ENCODE measurements around the gene AVEN.

DNA sequence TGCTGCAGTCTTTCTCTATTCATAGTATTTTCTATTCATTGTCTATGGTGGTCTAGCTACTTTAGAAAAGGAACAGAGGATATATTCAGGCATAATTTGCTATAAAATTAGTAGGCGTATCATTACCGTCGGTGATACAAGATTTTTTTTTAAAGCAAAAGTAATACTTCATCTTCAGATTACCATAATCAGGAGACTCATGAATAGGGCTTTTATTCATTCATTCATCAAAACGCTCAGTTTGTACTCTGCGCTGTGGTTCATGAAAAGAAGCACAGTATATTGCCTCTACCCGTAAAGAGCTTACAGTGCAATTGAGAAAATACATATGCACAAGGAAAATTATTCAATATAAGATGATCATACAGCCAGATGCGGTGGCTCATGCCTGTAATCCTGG lies 207.4 kb downstream of the AVEN start:
- TF ChIP-seq EZH2phosphoT487 (IDR thresholded peaks at IDR 0.05; ENCODE audit: borderline replicate concordance, low read depth, low read length): no peak
- TF ChIP-seq, protein P1, sequence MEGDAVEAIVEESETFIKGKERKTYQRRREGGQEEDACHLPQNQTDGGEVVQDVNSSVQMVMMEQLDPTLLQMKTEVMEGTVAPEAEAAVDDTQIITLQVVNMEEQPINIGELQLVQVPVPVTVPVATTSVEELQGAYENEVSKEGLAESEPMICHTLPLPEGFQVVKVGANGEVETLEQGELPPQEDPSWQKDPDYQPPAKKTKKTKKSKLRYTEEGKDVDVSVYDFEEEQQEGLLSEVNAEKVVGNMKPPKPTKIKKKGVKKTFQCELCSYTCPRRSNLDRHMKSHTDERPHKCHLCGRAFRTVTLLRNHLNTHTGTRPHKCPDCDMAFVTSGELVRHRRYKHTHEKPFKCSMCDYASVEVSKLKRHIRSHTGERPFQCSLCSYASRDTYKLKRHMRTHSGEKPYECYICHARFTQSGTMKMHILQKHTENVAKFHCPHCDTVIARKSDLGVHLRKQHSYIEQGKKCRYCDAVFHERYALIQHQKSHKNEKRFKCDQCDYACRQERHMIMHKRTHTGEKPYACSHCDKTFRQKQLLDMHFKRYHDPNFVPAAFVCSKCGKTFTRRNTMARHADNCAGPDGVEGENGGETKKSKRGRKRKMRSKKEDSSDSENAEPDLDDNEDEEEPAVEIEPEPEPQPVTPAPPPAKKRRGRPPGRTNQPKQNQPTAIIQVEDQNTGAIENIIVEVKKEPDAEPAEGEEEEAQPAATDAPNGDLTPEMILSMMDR (conservative IDR thresholded peaks at IDR 0.05; ENCODE audit: low read length): no peak
